Kidney (tissue), 14 donors: ENCODE measurements around the gene GRHL1. TPM values are rescaled to one million over a fixed set of nuclear protein-coding genes. Genes with fewer than 3 reads are reported as not detected.

Source experiments
- DNase-seq, 5 donors: peaks; one replicate each; pipeline ENCODE4 v3.0.0-alpha.2; 2013 to 2020
- FAIRE-seq: peaks from 2 replicates; lab custom pipeline; 2012; peaks lifted over from hg19 to GRCh38; lab: Jason Lieb, UNC
- H3K27ac ChIP-seq, 2 donors: one replicate each; pipeline ENCODE4 v1.7.0; 2013; ENCODE audit warnings: low read depth in 2 of 2, low read length in 2 of 2, inconsistent platforms in 1 of 2
- H3K27me3 ChIP-seq: one replicate; pipeline ENCODE4 v1.7.1; 2013; ENCODE audit warnings: low read length, inconsistent platforms; ENCODE audit not compliant: control insufficient read depth, insufficient read depth
- H3K36me3 ChIP-seq, 3 donors: one replicate each; pipeline versions ENCODE4 v1.7.0 to v1.7.1; 2013; ENCODE audit warnings: low read length in 3 of 3, control low read depth in 1 of 3, inconsistent platforms in 1 of 3; ENCODE audit not compliant: insufficient read depth in 3 of 3, control insufficient read depth in 2 of 3
- H3K4me1 ChIP-seq, 3 donors: one replicate each; pipeline versions ENCODE4 v1.7.0 to v1.7.1; 2013; ENCODE audit warnings: low read length in 3 of 3, inconsistent platforms in 1 of 3, low read depth in 1 of 3; ENCODE audit not compliant: control insufficient read depth in 2 of 3, insufficient read depth in 2 of 3
- H3K4me3 ChIP-seq, 3 donors: one replicate each; pipeline versions ENCODE4 v1.7.0 to v1.8.1; 2013; ENCODE audit warnings: low read length in 3 of 3, control low read depth in 1 of 3, inconsistent platforms in 1 of 3
- H3K9ac ChIP-seq, 3 donors: one replicate each; pipeline versions ENCODE4 v1.7.0 to v1.7.1; 2013; ENCODE audit warnings: low read length in 3 of 3, control low read depth in 1 of 3, inconsistent platforms in 1 of 3
- H3K9me3 ChIP-seq, 3 donors: one replicate each; pipeline versions ENCODE4 v1.7.0 to v1.7.1; 2013; ENCODE audit warnings: low read length in 3 of 3, control low read depth in 1 of 3, inconsistent platforms in 1 of 3; ENCODE audit not compliant: control insufficient read depth in 2 of 3, insufficient read depth in 1 of 3
- intact Hi-C: fragments of 100-400 bp; cut with DNase I; formaldehyde crosslinking; loops from one replicate; pipeline ENCODE4 v1.11.1; 2022
- polyA plus RNA-seq: library from polyadenylated mRNA; stranded (reverse); fragments of 350-450 nt; fragmentation: Illumina TruSeq; extraction: RNeasy Lipid Tissue Mini Kit (QIAGEN cat#74804); gene quantifications from one replicate; pipeline ENCODE4 v1.2.3, GENCODE V29; 2014; ENCODE audit warnings: low read depth, low replicate concordance; ENCODE audit not compliant: insufficient read depth
- total RNA-seq: library from RNA; stranded (reverse); fragmentation: NEBNext Ultra II Directional; extraction: Animal tissue kit (Norgen Biotek cat#: 25700); gene quantifications from one replicate; pipeline ENCODE4 v1.2.1, GENCODE V29; 2021
- TF ChIP-seq, protein P1 (sequence below): IDR thresholded peaks from 3 replicates; pipeline ENCODE4 v1.5.1; 2012; ENCODE audit warnings: mild to moderate bottlenecking, moderate library complexity, borderline replicate concordance; ENCODE audit not compliant: insufficient read depth; ENCODE audit errors: extremely low read depth
- donor health status: control.
- donor health status: control.
- donor health status: control.
- donor health status: control.
- donor health status: control.
- donor health status: DM: yes; HTN: yes; CAD: no.
- donor health status: Normal renal cell carcinoma (clear cell type).

Gene GRHL1
- total and polyA plus RNA-seq, 2 donors from 2014 or later: 2.3 to 6.0 TPM

DNA sequence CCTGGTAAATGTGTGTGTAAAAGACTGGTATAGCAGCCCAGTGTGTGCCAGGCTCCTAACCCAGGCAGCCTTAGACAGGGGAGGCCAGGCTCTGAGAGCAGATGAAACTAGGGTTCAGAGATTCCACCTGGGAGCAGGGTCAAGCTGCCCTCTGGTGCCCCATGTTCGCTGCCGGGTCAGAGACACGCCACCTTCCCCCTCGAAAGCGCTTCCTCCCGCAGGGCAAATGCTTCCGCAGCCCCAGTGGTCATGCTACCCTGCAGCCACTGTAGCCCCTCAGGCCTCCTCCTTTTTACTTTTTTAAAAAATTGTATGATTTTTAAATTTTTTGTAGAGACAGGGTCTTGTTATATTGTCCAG lies 81.2 kb downstream of the GRHL1 start:
- peak in 1 of 5 donors; percentile 62 for DNase-seq
- TF ChIP-seq, protein P1, sequence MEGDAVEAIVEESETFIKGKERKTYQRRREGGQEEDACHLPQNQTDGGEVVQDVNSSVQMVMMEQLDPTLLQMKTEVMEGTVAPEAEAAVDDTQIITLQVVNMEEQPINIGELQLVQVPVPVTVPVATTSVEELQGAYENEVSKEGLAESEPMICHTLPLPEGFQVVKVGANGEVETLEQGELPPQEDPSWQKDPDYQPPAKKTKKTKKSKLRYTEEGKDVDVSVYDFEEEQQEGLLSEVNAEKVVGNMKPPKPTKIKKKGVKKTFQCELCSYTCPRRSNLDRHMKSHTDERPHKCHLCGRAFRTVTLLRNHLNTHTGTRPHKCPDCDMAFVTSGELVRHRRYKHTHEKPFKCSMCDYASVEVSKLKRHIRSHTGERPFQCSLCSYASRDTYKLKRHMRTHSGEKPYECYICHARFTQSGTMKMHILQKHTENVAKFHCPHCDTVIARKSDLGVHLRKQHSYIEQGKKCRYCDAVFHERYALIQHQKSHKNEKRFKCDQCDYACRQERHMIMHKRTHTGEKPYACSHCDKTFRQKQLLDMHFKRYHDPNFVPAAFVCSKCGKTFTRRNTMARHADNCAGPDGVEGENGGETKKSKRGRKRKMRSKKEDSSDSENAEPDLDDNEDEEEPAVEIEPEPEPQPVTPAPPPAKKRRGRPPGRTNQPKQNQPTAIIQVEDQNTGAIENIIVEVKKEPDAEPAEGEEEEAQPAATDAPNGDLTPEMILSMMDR: no peak
- H3K4me3 ChIP-seq: no peak overlapping the region
- H3K36me3 ChIP-seq: no peaks in the 10 kb centered on the region
- no peaks in the 10 kb centered on the region for H3K27me3 ChIP-seq
- H3K27ac ChIP-seq: no peak overlapping the region
- intact Hi-C loops: no loop called here
- H3K9me3 ChIP-seq: no peaks in the 10 kb centered on the region
- FAIRE-seq: no peak
- no peak overlapping the region for H3K9ac ChIP-seq
- H3K4me1 ChIP-seq: peaks cover 0 to 27% (median 21%) of the 10 kb centered on the region in 3 donors

DNA sequence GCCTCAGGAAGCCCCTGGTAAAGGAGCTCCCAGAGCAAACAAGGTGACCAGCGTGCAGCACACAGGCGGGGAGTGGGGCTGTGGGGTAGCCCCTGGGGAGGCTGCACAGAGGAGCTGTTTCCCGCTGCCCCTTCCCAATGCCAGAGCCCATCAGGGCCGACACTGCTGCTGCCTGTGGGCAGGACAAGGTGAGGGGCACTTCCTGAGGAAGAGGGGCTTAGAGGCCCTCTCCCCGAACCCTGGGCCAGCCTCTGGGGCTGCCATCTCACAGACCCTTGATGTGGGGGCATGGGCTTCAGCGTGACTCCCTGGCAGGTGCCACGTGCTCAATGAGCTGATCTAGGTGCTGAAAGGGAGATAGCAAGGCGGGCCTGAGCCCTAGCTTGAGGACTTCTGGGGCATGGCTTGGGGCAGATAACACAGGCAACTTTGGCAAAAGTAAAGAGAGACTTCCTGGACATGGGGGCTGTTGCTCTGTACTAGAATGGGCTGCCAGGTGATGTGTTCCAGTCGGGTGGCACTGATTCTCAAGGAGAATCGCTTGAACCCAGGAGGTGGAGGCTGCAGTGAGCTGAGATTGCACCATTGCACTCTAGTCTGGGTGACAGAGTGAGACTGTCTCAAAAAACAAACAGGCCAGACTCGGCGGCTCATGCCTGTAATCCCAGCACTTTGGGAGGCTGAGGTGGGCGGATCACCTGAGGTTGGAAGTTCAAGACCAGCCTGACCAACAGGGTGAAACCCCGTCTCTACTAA lies 81.9 kb downstream of the GRHL1 start:
- Histone ChIP-seq H3K4me3 (no peak overlapping the region), H3K4me1 (peaks cover 0 to 27% (median 21%) of the 10 kb centered on the region in 3 donors), H3K27me3 (no peaks in the 10 kb centered on the region), H3K9me3 (no peaks in the 10 kb centered on the region), H3K9ac (no peak overlapping the region), H3K36me3 (no peaks in the 10 kb centered on the region), H3K27ac (no peak overlapping the region)
- FAIRE-seq (no peak), DNase-seq (peak in 2 of 5 donors; percentile 39 to 66)
- TF ChIP-seq, protein P1: no peak
- intact Hi-C loops: no loop called here

DNA sequence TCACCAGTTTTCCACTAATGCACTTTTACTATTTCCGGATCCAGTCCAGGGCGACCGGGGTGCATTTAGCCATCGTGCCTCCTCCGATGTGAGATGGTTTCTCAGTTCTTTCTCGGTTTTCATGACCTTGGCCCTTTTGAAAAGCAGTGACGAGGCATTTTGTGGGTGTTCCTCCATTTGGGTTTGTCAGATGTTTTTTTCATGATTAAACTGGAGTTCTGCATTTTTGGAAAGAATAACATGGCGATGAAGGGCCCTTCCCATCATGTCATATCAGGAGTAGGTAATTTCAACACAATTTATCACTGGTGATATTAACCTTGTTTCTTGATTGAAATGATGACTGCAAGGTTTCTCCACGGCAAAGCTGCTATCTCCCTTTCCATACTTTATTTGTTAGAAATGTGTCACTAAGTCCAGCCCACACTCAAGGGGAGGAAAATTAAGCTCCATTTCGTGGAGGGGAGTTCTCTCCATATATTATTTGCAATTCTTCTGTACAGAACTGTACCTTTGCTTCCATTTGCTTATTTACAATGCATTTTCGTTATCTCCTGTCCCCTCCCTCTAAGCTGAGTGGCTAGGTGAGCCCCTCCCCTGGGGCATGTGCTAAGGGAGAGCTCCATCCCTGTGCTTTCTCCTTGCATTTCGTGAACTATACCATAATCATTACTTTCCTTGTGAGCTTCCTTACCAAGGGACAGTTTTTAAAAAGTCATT lies 83.0 kb downstream of the GRHL1 start:
- H3K9me3 ChIP-seq: no peaks in the 10 kb centered on the region
- H3K4me1 ChIP-seq: peaks cover 0 to 25% (median 25%) of the 10 kb centered on the region in 3 donors
- intact Hi-C loops: no loop called here
- TF ChIP-seq, protein P1: no peak
- DNase-seq (peak in 1 of 5 donors; percentile 4), FAIRE-seq (no peak)
- no peaks in the 10 kb centered on the region for H3K36me3 ChIP-seq
- H3K27ac ChIP-seq: no peak overlapping the region
- no peaks in the 10 kb centered on the region for H3K27me3 ChIP-seq
- H3K9ac ChIP-seq: no peak overlapping the region
- H3K4me3 ChIP-seq: no peak overlapping the region
